ENCODE results near the gene UXS1.

UXS1 gene

DNA sequence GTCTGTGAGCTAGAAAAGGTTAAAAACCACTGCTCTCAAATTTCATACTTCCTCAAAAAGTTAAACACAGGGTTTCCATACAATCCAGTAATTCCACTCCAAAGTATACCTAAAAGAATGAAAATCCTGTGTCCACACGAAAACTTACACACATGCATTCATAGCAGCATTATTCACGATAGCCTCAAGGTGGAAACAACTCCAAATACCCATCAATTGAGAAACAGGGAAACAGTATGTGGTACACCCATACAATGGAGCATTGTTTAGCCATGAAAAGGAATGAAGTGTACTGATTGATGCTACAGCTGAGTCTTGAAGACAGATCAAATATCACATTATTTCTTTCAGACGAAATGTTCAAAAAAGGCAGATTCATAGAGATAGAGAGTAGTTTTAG lies 36.7 kb downstream of the UXS1 start:
- TF ChIP-seq, protein P1, sequence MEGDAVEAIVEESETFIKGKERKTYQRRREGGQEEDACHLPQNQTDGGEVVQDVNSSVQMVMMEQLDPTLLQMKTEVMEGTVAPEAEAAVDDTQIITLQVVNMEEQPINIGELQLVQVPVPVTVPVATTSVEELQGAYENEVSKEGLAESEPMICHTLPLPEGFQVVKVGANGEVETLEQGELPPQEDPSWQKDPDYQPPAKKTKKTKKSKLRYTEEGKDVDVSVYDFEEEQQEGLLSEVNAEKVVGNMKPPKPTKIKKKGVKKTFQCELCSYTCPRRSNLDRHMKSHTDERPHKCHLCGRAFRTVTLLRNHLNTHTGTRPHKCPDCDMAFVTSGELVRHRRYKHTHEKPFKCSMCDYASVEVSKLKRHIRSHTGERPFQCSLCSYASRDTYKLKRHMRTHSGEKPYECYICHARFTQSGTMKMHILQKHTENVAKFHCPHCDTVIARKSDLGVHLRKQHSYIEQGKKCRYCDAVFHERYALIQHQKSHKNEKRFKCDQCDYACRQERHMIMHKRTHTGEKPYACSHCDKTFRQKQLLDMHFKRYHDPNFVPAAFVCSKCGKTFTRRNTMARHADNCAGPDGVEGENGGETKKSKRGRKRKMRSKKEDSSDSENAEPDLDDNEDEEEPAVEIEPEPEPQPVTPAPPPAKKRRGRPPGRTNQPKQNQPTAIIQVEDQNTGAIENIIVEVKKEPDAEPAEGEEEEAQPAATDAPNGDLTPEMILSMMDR (IDR thresholded peaks at IDR 0.05), result no peak

DNA sequence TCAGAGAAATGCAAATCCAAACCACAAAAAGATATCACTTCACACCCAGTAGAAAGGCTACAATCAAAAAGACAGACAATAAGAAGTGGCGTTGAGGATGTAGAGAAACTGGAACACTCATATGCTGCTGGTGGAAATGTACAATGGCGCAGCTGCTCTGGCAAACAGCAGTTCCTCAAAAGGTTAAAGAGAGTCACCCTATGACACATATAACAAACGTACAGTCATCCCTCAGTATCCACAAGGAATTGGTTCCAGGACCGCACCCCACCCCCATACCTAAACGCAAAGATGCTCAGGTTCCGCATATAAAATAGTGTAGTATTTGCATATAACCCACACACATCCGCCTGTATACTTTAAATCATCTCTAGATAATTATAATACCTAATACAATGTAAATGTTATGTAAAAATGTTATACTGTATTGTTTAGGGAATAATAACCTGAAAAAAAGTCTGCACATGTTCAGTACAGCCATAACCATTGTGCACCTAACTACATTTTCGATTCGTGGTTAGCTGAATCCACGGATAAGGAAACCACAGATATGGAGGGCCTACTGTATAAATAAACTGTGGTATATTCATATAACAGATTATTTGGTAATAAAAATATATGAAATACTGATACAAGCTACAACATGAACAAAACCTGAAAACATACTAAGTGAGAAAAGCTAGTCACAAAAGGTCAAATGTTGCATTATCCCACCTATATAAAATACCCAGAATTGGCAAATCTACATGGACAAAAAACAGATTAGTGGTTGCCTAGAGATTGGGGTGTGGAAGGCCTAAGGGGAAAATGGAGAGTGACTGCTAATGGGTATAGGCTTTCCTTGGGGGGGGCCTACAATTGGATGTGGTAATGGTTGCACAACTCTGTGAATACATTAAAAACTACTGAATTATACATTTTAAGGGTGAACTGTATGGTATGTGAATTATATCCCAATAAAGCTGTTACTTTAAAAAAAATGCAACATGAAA lies 37.5 kb downstream of the UXS1 start:
- TF ChIP-seq, protein P1 (IDR thresholded peaks at IDR 0.05), result no peak

DNA sequence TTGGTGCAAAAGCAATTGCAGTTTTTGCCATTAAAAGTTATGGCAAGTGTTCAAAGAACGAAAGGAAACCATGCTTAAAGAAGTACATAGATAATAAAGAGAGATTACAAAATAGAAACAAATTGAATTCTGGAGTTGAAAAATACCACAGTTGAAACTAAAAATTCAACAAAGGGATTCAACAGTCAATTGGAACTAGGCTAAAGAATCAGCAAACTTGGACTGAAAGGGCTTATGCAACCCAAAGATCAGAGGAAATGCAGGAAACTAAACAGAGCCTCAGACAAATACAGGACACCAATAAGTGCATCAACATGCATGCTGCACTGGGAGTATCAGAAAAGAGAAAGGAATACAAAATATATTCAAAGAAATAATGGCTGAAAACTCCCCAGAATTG lies 40.3 kb downstream of the UXS1 start:
- TF ChIP-seq, protein P1 (IDR thresholded peaks at IDR 0.05), result no peak

DNA sequence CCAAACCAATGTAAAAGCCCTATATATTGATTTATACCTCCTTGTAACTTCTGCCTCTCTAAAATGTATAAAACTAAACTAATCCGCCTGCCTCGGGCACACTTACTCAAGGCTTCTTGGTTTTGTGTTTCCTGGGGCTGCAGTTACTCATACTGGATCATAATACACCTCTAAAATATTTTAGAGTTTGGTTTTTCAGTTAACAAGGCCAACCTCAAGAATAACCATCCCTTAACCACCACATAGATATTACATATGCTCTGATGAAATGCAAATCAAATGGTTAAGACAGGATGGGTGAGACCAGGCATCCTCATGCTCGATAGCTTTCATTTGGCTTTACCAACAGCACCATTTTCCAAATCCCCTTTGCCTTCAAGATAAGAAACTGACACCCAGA lies 46.4 kb downstream of the UXS1 start:
- TF ChIP-seq, protein P1 (IDR thresholded peaks at IDR 0.05), result no peak

DNA sequence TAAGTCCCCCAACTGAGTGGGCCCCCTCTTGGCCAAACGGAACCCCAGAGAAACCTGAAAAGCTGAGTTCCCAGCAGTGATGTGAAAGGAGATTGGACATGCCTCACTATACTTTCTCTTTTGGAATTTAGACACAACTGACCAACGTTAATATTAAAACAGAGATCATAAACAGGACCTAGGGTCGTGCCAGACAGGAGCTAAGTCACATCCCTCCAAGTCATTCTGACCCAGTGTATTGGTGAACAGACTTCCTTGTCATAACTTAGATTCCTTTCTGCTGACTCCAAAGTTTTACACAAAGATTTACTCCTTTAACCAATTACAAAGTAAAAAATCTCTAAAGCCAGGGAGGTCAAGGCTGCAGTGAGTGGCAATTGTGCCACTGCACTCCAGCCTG lies 46.9 kb downstream of the UXS1 start:
- TF ChIP-seq, protein P1 (IDR thresholded peaks at IDR 0.05), result no peak

DNA sequence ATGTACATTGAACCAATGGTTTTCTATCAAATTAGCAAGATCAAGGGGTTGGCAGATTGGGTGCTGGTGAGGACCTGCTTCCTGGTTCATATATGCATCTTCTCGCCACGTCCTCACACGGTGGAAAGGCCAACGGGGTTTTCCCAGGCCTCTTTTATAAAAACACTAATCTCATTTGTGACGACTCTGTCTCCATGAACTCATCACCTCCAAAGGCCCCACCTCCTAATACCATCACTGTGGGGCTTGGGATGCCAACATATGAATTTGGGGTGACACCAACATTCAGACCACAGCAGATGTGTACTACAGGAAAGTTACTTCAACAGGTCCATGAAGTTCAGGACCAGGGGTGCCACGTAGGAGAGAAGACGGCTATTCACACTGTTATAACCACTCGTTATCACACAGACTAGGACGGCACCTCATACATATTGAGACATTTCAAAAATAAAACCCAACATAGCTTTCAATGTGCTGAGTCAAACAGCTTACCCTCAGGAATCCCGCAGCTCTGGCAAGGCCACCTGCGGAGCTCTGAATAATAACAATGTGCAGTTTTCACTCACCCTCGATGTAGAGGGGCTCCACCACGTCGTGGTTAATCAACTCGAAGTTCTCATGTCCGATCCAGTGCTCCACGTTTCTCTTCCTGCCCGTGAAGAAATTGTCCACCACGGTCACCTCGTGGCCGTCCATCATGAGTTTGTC lies 49.3 kb downstream of the UXS1 start:
- TF ChIP-seq, protein P1 (IDR thresholded peaks at IDR 0.05), result no peak

DNA sequence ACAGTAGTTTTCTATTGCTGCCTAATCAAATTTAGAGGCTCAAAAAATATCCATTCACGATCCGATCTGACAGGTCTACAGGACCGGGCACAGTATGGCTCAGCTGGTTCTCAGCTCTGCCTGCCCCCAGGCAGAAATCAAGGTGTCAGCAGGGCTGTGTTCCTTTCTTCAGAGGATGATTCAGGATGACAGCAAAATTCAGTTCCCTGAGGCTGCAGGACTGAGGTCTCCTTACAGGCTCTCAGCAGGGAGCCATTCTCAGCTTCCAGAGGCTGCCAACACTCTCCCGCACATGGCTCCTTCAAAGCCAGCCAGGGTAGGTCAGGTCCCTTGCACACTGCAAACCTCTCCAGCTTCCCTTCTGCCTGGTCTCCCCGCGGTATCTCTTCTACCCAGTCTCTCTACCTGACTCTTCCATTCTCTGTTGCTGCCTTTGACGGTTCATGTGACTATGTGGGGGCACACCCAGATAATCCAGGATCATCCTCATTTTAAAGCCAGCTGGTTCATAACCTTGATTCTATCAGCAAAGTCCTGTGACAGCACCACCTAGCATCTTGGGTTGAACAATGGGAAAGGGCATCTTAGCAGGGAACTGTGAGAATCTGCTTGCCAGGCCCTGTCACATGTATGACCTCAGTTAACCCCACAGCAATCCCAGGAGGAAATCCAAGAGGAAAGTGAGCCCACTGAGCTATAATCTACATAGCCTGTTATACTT lies 50.4 kb downstream of the UXS1 start:
- TF ChIP-seq, protein P1 (IDR thresholded peaks at IDR 0.05), result no peak
